GM12878 (cell line): ENCODE data around the gene UBR3. TPM values are rescaled to one million over a fixed set of nuclear protein-coding genes. Genes with fewer than 3 reads are reported as not detected.
A peak's percentile ranks its signal among the peaks of the same experiment; 100 is the strongest.
"Not testable (repeated sequence)": the region's sequence is repeated elsewhere in the genome, so short reads cannot be mapped to it uniquely, and the experiment has no call there.

Experiments
- ATAC-seq: fragments of 200-7000 bp; cut with Tn5 transposase; 3 replicates; pipeline ENCODE4 v1.9.1; 2020; ENCODE audit warnings: mild to moderate bottlenecking, moderate library complexity
- BruUV-seq: library from RNA; stranded (reverse); fragments of 400-500 nt; replicated peaks from 2 replicates; lab custom pipeline; 2021; lab: Mats Ljungman, UMichigan
- CTCF ChIA-PET: fragments of 300-600 bp; sonication (Branson Sonifier 250); formaldehyde crosslinking; extraction: SDS; loops from one replicate; lab custom pipeline; 2021; ENCODE audit warnings: inconsistent platforms; lab: Yijun Ruan, JAX
- POLR2A ChIA-PET: fragments of 350-600 bp; formaldehyde crosslinking; extraction: SDS; loops from one replicate; lab custom pipeline; 2021; ENCODE audit warnings: inconsistent platforms; lab: Charles Lee
- RAD21 ChIA-PET: fragments of 300-600 bp; sonication (Branson Sonifier 250); formaldehyde crosslinking; loops from one replicate; lab custom pipeline; 2023; ENCODE audit warnings: antibody characterized with exemption; ENCODE audit not compliant: unreplicated experiment; lab: Charles Lee
- SMC1A ChIA-PET: fragments of 300-600 bp; sonication (Branson Sonifier 250); formaldehyde crosslinking; loops from one replicate; lab custom pipeline; 2023; ENCODE audit not compliant: unreplicated experiment, uncharacterized antibody; lab: Charles Lee
- DNase-seq: peaks from one replicate; pipeline ENCODE4 v3.0.0-alpha.2; 2011; ENCODE audit warnings: low read depth, low spot score
- FAIRE-seq: peaks from 3 replicates; lab custom pipeline; 2011; peaks lifted over from hg19 to GRCh38; lab: Jason Lieb, UNC
- H2AFZ ChIP-seq: 2 replicates; pipeline ENCODE4 v1.6.0; 2011; ENCODE audit warnings: low read depth, low read length, control low read depth; ENCODE audit not compliant: control insufficient read depth
- H3K27ac ChIP-seq: 2 replicates; pipeline ENCODE4 v1.5.1; 2011; ENCODE audit warnings: control low read depth; ENCODE audit not compliant: control insufficient read depth, insufficient read depth
- H3K27me3 ChIP-seq, 2 experiments: replicated peaks in 1 of 2; 2 replicates each; pipeline versions ENCODE4 v1.6.0 to v1.6.1; 2011; ENCODE audit warnings: low read length in 1 of 2; ENCODE audit not compliant: control insufficient read depth in 2 of 2, insufficient read depth in 2 of 2
- H3K36me3 ChIP-seq, 2 experiments: 2 replicates each; pipeline ENCODE4 v1.5.1; 2011; ENCODE audit warnings: low read length in 1 of 2; ENCODE audit not compliant: control insufficient read depth in 2 of 2, insufficient read depth in 2 of 2
- H3K4me1 ChIP-seq: 2 replicates; pipeline ENCODE4 v1.6.1; 2011; ENCODE audit warnings: mild to moderate bottlenecking, low read length, moderate library complexity, mixed read lengths; ENCODE audit not compliant: control insufficient read depth, insufficient read depth
- H3K4me2 ChIP-seq: 2 replicates; pipeline ENCODE4 v1.6.0; 2011; ENCODE audit warnings: control low read depth; ENCODE audit not compliant: control insufficient read depth, insufficient read depth
- H3K4me3 ChIP-seq: fragments of 200-600 bp; sonication (generic); 2 replicates; pipeline ENCODE4 v1.5.1; 2016
- H3K79me2 ChIP-seq: 2 replicates; pipeline ENCODE4 v1.6.0; 2011; ENCODE audit warnings: low read length; ENCODE audit not compliant: control insufficient read depth, insufficient read depth
- H3K9ac ChIP-seq: 2 replicates; pipeline ENCODE4 v1.8.0; 2011; ENCODE audit warnings: low read length, control low read depth, mixed read lengths; ENCODE audit not compliant: control insufficient read depth, insufficient read depth
- H3K9me3 ChIP-seq: replicated peaks from 3 replicates; pipeline ENCODE4 v1.5.1; 2011; ENCODE audit warnings: mild to moderate bottlenecking, low read length; ENCODE audit not compliant: control insufficient read depth, insufficient read depth
- H4K20me1 ChIP-seq: 2 replicates; pipeline ENCODE4 v1.6.0; 2011; ENCODE audit not compliant: control insufficient read depth, insufficient read depth
- SUZ12 ChIP-seq: fragments of 200-600 bp; sonication (generic); IDR thresholded peaks from one replicate; pipeline ENCODE4 v1.6.1; 2018; ENCODE audit warnings: antibody characterized with exemption, mild to moderate bottlenecking; ENCODE audit not compliant: unreplicated experiment
- WGBS: methylation state at CpG from one replicate; pipeline ENCODE4 v1.1.6; 2016; ENCODE audit warnings: low lambda C conversion rate; ENCODE audit not compliant: insufficient replicate concordance, insufficient coverage; ENCODE audit errors: missing lambda C conversion rate; 5-methylcytosine and 5-hydroxymethylcytosine counted together
- in situ Hi-C: fragments of 300-500 bp; cut with MboI; formaldehyde crosslinking; loops from 9 replicates; pipeline ENCODE4 v1.14.3; 2018; ENCODE audit warnings: mixed read lengths
- intact Hi-C: fragments of 100-400 bp; cut with micrococcal nuclease; formaldehyde crosslinking; loops from one replicate; pipeline ENCODE4 v1.14.2; 2022; ENCODE audit not compliant: unreplicated experiment
- polyA plus RNA-seq, 11 experiments: library from polyadenylated mRNA; depleted of rRNA in 4 of 11; unstranded in 6 of 11; stranded (reverse) in 5 of 11; fragments of >200 nt; fragmentation: Nextera tagmentation in 4 of 11; fragmentation: Illumina TruSeq in 1 of 11; extraction: Ambion mirVana in 4 of 11; extraction: Trizol in 1 of 11; gene quantifications; 1 replicate in 1 of 11; 2 replicates in 10 of 11; pipeline versions ENCODE4 v1.2.1 to v1.2.3, GENCODE V29; 2011 to 2016; ENCODE audit warnings: inconsistent platforms in 2 of 11, missing spikeins in 2 of 11, low read depth in 1 of 11
- total RNA-seq, 4 experiments: library from RNA; depleted of rRNA in 3 of 4; stranded (reverse); fragments of >200 nt in 3 of 4; fragmentation: Illumina TruSeq in 1 of 4; extraction: Trizol in 1 of 4; gene quantifications; 2 replicates each; pipeline versions ENCODE4 v1.2.1 to v1.2.3, GENCODE V29; 2013 to 2021

The UBR3 gene
- total and polyA plus RNA-seq, 10 of the 15 experiments (the other 5 are each of a cell fraction or from before 2014, with no cell fraction given): 3.8 to 22.9 (median 11.2) TPM

- RAD21 ChIA-PET: no interaction called here
- SMC1A ChIA-PET: no interaction called here
- Histone ChIP-seq H3K9ac (no peak overlapping the region), H3K36me3 (no peaks in the 10 kb centered on the region; a peak in 1 of 4 replicates), H3K27ac (no peak overlapping the region), H3K27me3 (no peaks in the 10 kb centered on the region), H2AFZ (no peak overlapping the region), H3K4me3 (no peak overlapping the region), H3K4me2 (no peak overlapping the region), H4K20me1 (no peaks in the 10 kb centered on the region), H3K79me2 (no peaks in the 10 kb centered on the region), H3K9me3 (no peaks in the 10 kb centered on the region), H3K4me1 (no peaks in the 10 kb centered on the region)
- intact Hi-C loops (no loop called here), in situ Hi-C loops (no loop called here)
- no TSS peak for BruUV-seq
- POLR2A ChIA-PET: no interaction called here
- CTCF ChIA-PET: no interaction called here
- FAIRE-seq: no peak
- no peak for DNase-seq
- TF ChIP-seq SUZ12: no peak
- ATAC-seq: peak; percentile 52; the same call in 2 of the 3 replicates
Observed at GRCh38 chr2:169955940-169956339, 128.7 kb downstream of the UBR3 start.

- H2AFZ ChIP-seq, H3K4me2 ChIP-seq, POLR2A ChIA-PET, in situ Hi-C loops, SMC1A ChIA-PET, H3K9me3 ChIP-seq, H3K9ac ChIP-seq, H3K27me3 ChIP-seq, H3K4me1 ChIP-seq, BruUV-seq, H3K4me3 ChIP-seq, FAIRE-seq, RAD21 ChIA-PET, H3K79me2 ChIP-seq, ATAC-seq, DNase-seq, H3K27ac ChIP-seq, H3K36me3 ChIP-seq, intact Hi-C loops, H4K20me1 ChIP-seq: not testable (repeated sequence)
- CTCF ChIA-PET: interaction anchor here (0.9 kb wide), 1 partner anchor 12 kb away, joined by 4 read pairs; no protein-coding TSS in a partner anchor
- 94% methylated on average over 5 of the region's 5 CpGs for WGBS
Observed at GRCh38 chr2:169957219-169957618, 130.0 kb downstream of the UBR3 start.
